Measurements from ENCODE around the gene SCN1B.

The SCN1B gene

GRCh38 chr19:35060160-35060855, 30.0 kb downstream of the SCN1B start:
- H3K79me2 ChIP-seq (ENCODE audit: low read length), result no peaks in the 10 kb centered on the region
- no peaks in the 10 kb centered on the region for H3K4me1 ChIP-seq (ENCODE audit: low read length)
- no peaks in the 10 kb centered on the region for H4K20me1 ChIP-seq (ENCODE audit: insufficient read depth, low read length)
- no peaks in the 10 kb centered on the region for H3K9me3 ChIP-seq (replicated peaks; ENCODE audit: insufficient read depth, low read length)
- no peak overlapping the region for H2AFZ ChIP-seq (ENCODE audit: low read length)
- peaks cover 58% of the 10 kb centered on the region for H3K27me3 ChIP-seq (replicated peaks; ENCODE audit: insufficient read depth, low read length)
- DNase-seq, result no peak
- no peaks in the 10 kb centered on the region for H3F3A ChIP-seq (ENCODE audit: insufficient read depth, low read length)
- TF ChIP-seq CTCF (IDR thresholded peaks at IDR 0.05; ENCODE audit: low read length) (no peak), EZH2 (optimal IDR thresholded peaks at IDR 0.05; ENCODE audit: low read depth, low read length) (no peak), EZH2phosphoT487 (IDR thresholded peaks at IDR 0.05; ENCODE audit: low read length) (no peak)
- no peak overlapping the region for H3K9ac ChIP-seq (ENCODE audit: low read length)
- H3K27ac ChIP-seq (ENCODE audit: low read length), result no peak overlapping the region
- no peaks in the 10 kb centered on the region for H3K36me3 ChIP-seq (replicated peaks; ENCODE audit: insufficient read depth, low read length)
- H3K4me3 ChIP-seq (ENCODE audit: low read length), result no peak overlapping the region
- H3K9me2 ChIP-seq (replicated peaks; ENCODE audit: insufficient read depth, low read length), result no peaks in the 10 kb centered on the region
- H3K4me2 ChIP-seq (ENCODE audit: low read depth, low read length), result no peak overlapping the region

DNA sequence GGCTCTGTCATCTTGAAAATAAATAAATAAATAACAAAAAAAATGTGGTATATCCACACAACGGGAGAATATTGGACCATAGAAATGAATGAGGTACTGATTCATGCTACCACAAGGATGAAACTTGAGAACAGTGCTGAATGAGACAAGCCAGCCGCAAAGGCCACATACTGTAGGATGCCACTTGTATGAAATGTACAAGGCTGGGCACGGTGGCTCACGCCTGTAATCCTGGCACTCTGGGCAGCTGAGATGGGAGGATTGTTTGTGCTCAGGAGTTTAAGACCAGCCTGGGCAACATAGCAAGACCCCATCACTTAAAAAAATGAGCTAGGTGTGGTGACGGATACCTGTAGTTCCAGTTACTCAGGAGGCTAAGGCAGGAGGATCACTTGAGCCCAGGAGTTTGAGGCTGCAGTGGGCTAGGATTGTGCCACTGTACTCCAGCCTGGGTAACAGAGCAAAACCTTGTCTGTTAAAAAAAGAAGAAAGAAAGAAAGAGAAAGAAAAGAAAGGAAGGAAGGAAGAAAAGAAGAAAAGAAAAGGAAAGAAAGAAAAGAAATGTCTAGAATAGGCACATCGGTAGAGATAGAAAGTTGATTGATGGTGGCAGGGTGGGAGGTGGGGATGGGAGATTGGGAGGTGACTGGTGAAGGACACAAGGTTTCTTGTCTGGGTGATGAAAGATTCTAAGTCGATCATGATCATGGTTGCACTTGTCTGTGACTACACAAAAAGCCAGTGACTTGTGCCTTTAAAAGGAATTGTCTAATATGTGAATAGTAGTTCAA, 31.5 kb downstream of the SCN1B start:
- no peaks in the 10 kb centered on the region for H4K20me1 ChIP-seq (ENCODE audit: insufficient read depth, low read length)
- no peak overlapping the region for H3K4me2 ChIP-seq (ENCODE audit: low read depth, low read length)
- no peak overlapping the region for H3K9ac ChIP-seq (ENCODE audit: low read length)
- no peaks in the 10 kb centered on the region for H3K36me3 ChIP-seq (replicated peaks; ENCODE audit: insufficient read depth, low read length)
- H3K4me3 ChIP-seq (ENCODE audit: low read length), result no peak overlapping the region
- no peaks in the 10 kb centered on the region for H3K9me3 ChIP-seq (replicated peaks; ENCODE audit: insufficient read depth, low read length)
- H3K4me1 ChIP-seq (ENCODE audit: low read length), result no peaks in the 10 kb centered on the region
- TF ChIP-seq EZH2 (optimal IDR thresholded peaks at IDR 0.05; ENCODE audit: low read depth, low read length), result no peak
- TF ChIP-seq EZH2phosphoT487 (IDR thresholded peaks at IDR 0.05; ENCODE audit: low read length), result no peak
- no peak for TF ChIP-seq CTCF (IDR thresholded peaks at IDR 0.05; ENCODE audit: low read length)
- H2AFZ ChIP-seq (ENCODE audit: low read length), result no peak overlapping the region
- no peak for DNase-seq
- H3K27me3 ChIP-seq (replicated peaks; ENCODE audit: insufficient read depth, low read length), result peaks cover 46% of the 10 kb centered on the region
- no peak overlapping the region for H3K27ac ChIP-seq (ENCODE audit: low read length)
- no peaks in the 10 kb centered on the region for H3F3A ChIP-seq (ENCODE audit: insufficient read depth, low read length)
- no peaks in the 10 kb centered on the region for H3K79me2 ChIP-seq (ENCODE audit: low read length)
- no peaks in the 10 kb centered on the region for H3K9me2 ChIP-seq (replicated peaks; ENCODE audit: insufficient read depth, low read length)

- H3K4me2 ChIP-seq (ENCODE audit: low read depth, low read length), result no peak overlapping the region
- no peak overlapping the region for H3K27ac ChIP-seq (ENCODE audit: low read length)
- no peak for DNase-seq
Observed at GRCh38 chr19:35062942-35063341, 32.7 kb downstream of the SCN1B start.

More at GRCh38 chr19:35062942-35063341, 32.7 kb downstream of the SCN1B start:
- TF ChIP-seq CTCF (IDR thresholded peaks at IDR 0.05; ENCODE audit: low read length) (no peak), EZH2 (optimal IDR thresholded peaks at IDR 0.05; ENCODE audit: low read depth, low read length) (no peak), EZH2phosphoT487 (IDR thresholded peaks at IDR 0.05; ENCODE audit: low read length) (no peak)
- H3K4me3 ChIP-seq (ENCODE audit: low read length), result no peak overlapping the region
- H3K4me1 ChIP-seq (ENCODE audit: low read length), result no peaks in the 10 kb centered on the region
- no peaks in the 10 kb centered on the region for H4K20me1 ChIP-seq (ENCODE audit: insufficient read depth, low read length)
- no peaks in the 10 kb centered on the region for H3K36me3 ChIP-seq (replicated peaks; ENCODE audit: insufficient read depth, low read length)
- peaks cover 42% of the 10 kb centered on the region for H3K27me3 ChIP-seq (replicated peaks; ENCODE audit: insufficient read depth, low read length)
- no peak overlapping the region for H2AFZ ChIP-seq (ENCODE audit: low read length)
- H3K9me2 ChIP-seq (replicated peaks; ENCODE audit: insufficient read depth, low read length), result no peaks in the 10 kb centered on the region
- H3F3A ChIP-seq (ENCODE audit: insufficient read depth, low read length), result no peaks in the 10 kb centered on the region
- no peaks in the 10 kb centered on the region for H3K9me3 ChIP-seq (replicated peaks; ENCODE audit: insufficient read depth, low read length)
- no peaks in the 10 kb centered on the region for H3K79me2 ChIP-seq (ENCODE audit: low read length)
- H3K9ac ChIP-seq (ENCODE audit: low read length), result no peak overlapping the region
